Calu3 (cell line): ENCODE measurements around the gene TUT4. TPM values are rescaled to one million over a fixed set of nuclear protein-coding genes. Genes with fewer than 3 reads are reported as not detected.

Source experiments
- BruUV-seq: library from RNA; stranded (reverse); fragments of 400-500 nt; replicated peaks from 2 replicates; lab custom pipeline; 2021; lab: Mats Ljungman, UMichigan
- CTCF ChIA-PET: fragments of 300-600 bp; sonication (Branson Sonifier 250); formaldehyde crosslinking; loops from one replicate; lab custom pipeline; 2022; ENCODE audit warnings: antibody characterized with exemption; lab: Charles Lee
- DNase-seq: peaks from one replicate; pipeline ENCODE4 v3.0.0; 2022
- H3K27ac Mint-ChIP-seq: one replicate; pipeline ENCODE4 v1.8.0; 2022; ENCODE audit warnings: mixed read lengths; ENCODE audit not compliant: unreplicated experiment
- H3K27me3 Mint-ChIP-seq: one replicate; pipeline ENCODE4 v1.8.0; 2022; ENCODE audit warnings: mixed read lengths; ENCODE audit not compliant: unreplicated experiment
- H3K36me3 Mint-ChIP-seq: one replicate; pipeline ENCODE4 v1.8.0; 2022; ENCODE audit warnings: mild to moderate bottlenecking, moderate library complexity, mixed read lengths; ENCODE audit not compliant: insufficient read depth, unreplicated experiment
- H3K4me1 Mint-ChIP-seq: one replicate; pipeline ENCODE4 v1.8.0; 2022; ENCODE audit warnings: mild to moderate bottlenecking, low read depth, mixed read lengths; ENCODE audit not compliant: unreplicated experiment
- H3K4me3 Mint-ChIP-seq: one replicate; pipeline ENCODE4 v1.8.0; 2022; ENCODE audit warnings: mild to moderate bottlenecking, low read depth, moderate library complexity, mixed read lengths; ENCODE audit not compliant: unreplicated experiment
- H3K9me3 Mint-ChIP-seq: one replicate; pipeline ENCODE4 v1.8.0; 2022; ENCODE audit warnings: low read depth, mixed read lengths; ENCODE audit not compliant: unreplicated experiment
- intact Hi-C: fragments of 100-400 bp; cut with micrococcal nuclease; formaldehyde crosslinking; loops from one replicate; pipeline ENCODE4 v1.10.0; 2022; ENCODE audit not compliant: unreplicated experiment
- total RNA-seq: library from RNA; stranded (reverse); gene quantifications from 2 replicates; pipeline ENCODE4 v1.2.3, GENCODE V29; 2022
- TF ChIP-seq, protein P1 (sequence below): fragments of 200-600 bp; IDR thresholded peaks from one replicate; pipeline ENCODE4 v1.8.0; 2022; ENCODE audit warnings: antibody characterized with exemption; ENCODE audit not compliant: unreplicated experiment

The TUT4 gene
- total RNA-seq, 1 experiment from 2014 or later, result 55.9 TPM

DNA sequence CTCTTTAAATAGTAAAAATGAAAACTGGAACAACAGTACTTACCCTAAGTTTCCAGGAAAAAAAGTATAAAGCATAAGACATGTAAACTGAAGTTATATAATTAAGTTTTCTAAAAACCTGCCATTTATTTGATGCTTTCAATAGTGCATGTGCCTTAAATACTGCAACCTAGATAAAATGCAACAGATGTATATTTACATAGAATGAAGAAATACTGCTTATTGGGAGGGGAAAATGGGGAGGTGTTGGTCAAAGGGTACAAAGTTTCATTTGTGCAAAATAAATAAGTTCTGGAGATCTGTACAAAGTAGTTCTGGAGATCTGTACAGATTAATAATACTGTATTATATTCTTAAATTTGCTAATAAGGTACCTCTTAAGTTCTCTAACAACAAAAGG lies 79.9 kb downstream of the TUT4 start:
- no peaks in the 10 kb centered on the region for H3K27me3 Mint-ChIP-seq
- no peak overlapping the region for H3K4me3 Mint-ChIP-seq
- no peaks in the 10 kb centered on the region for H3K4me1 Mint-ChIP-seq
- H3K36me3 Mint-ChIP-seq, result no peaks in the 10 kb centered on the region
- CTCF ChIA-PET, result no interaction called here
- H3K27ac Mint-ChIP-seq, result no peak overlapping the region
- TF ChIP-seq, protein P1, sequence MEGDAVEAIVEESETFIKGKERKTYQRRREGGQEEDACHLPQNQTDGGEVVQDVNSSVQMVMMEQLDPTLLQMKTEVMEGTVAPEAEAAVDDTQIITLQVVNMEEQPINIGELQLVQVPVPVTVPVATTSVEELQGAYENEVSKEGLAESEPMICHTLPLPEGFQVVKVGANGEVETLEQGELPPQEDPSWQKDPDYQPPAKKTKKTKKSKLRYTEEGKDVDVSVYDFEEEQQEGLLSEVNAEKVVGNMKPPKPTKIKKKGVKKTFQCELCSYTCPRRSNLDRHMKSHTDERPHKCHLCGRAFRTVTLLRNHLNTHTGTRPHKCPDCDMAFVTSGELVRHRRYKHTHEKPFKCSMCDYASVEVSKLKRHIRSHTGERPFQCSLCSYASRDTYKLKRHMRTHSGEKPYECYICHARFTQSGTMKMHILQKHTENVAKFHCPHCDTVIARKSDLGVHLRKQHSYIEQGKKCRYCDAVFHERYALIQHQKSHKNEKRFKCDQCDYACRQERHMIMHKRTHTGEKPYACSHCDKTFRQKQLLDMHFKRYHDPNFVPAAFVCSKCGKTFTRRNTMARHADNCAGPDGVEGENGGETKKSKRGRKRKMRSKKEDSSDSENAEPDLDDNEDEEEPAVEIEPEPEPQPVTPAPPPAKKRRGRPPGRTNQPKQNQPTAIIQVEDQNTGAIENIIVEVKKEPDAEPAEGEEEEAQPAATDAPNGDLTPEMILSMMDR, result no peak
- no TSS peak for BruUV-seq
- no peaks in the 10 kb centered on the region for H3K9me3 Mint-ChIP-seq
- no peak for DNase-seq
- intact Hi-C loops, result no loop called here

- intact Hi-C loops, result no loop called here
- BruUV-seq, result no TSS peak
- Mint-ChIP-seq H3K4me3 (no peak overlapping the region), H3K4me1 (no peaks in the 10 kb centered on the region), H3K36me3 (no peaks in the 10 kb centered on the region), H3K9me3 (no peaks in the 10 kb centered on the region), H3K27me3 (no peaks in the 10 kb centered on the region), H3K27ac (no peak overlapping the region)
- CTCF ChIA-PET, result interaction anchor here (0.6 kb wide), 1 partner anchor 214 kb away, joined by 3 read pairs; no protein-coding TSS in a partner anchor
- TF ChIP-seq, protein P1, result no peak
- no peak for DNase-seq
Observed at GRCh38 chr1:52472384-52472783, 80.5 kb downstream of the TUT4 start.

GRCh38 chr1:52469108-52469507 lies 83.8 kb downstream of the TUT4 start:
- Mint-ChIP-seq H3K36me3 (no peaks in the 10 kb centered on the region), H3K4me3 (no peak overlapping the region)
- intact Hi-C loops, result no loop called here

GRCh38 chr1:52463891-52464290 lies 89.0 kb downstream of the TUT4 start:
- Mint-ChIP-seq H3K27ac (no peak overlapping the region), H3K36me3 (no peaks in the 10 kb centered on the region), H3K9me3 (no peaks in the 10 kb centered on the region), H3K27me3 (no peaks in the 10 kb centered on the region), H3K4me3 (no peak overlapping the region), H3K4me1 (no peaks in the 10 kb centered on the region)
- BruUV-seq, result no TSS peak
- CTCF ChIA-PET, result no interaction called here
- intact Hi-C loops, result no loop called here
- no peak for DNase-seq
- TF ChIP-seq, protein P1, result no peak

More at GRCh38 chr1:52469108-52469507, 83.8 kb downstream of the TUT4 start:
- DNase-seq, result no peak
- no peak overlapping the region for H3K27ac Mint-ChIP-seq
- no peaks in the 10 kb centered on the region for H3K9me3 Mint-ChIP-seq
- no peaks in the 10 kb centered on the region for H3K27me3 Mint-ChIP-seq
- CTCF ChIA-PET, result no interaction called here
- TF ChIP-seq, protein P1, result no peak
- BruUV-seq, result no TSS peak
- no peaks in the 10 kb centered on the region for H3K4me1 Mint-ChIP-seq
